GM12801 (cell line): ENCODE measurements around the gene PROCA1.

Source experiments
- CTCF ChIP-seq: IDR thresholded peaks from one replicate; pipeline ENCODE4 v1.5.1; 2011; ENCODE audit warnings: control low read depth; ENCODE audit not compliant: insufficient read length; ENCODE audit errors: extremely low read depth

PROCA1 gene

GRCh38 chr17:28669918-28670317, 41.8 kb downstream of the PROCA1 start:
- no peak for TF ChIP-seq CTCF

- no peak for TF ChIP-seq CTCF
These were observed 43.8 kb downstream of the PROCA1 start for GRCh38 chr17:28667870-28668269.

- TF ChIP-seq CTCF: no peak
These were observed 45.7 kb downstream of the PROCA1 start for GRCh38 chr17:28665994-28666393.

- TF ChIP-seq CTCF: no peak
These were observed 48.0 kb downstream of the PROCA1 start for GRCh38 chr17:28663723-28664122.

GRCh38 chr17:28662527-28662829, 49.2 kb downstream of the PROCA1 start:
- no peak for TF ChIP-seq CTCF

GRCh38 chr17:28661635-28662526, 49.8 kb downstream of the PROCA1 start, which contains the start of the genes SDF2 and SUPT6H:
Gene SDF2, minus strand, starts transcription at chr17:28661906. Its CDS starts 30 bp downstream, at chr17:28661876.
Gene SUPT6H, plus strand, starts transcription at chr17:28662205. Its CDS starts 11,197 bp downstream, at chr17:28673402.
- no peak for TF ChIP-seq CTCF

- no peak for TF ChIP-seq CTCF
These were observed 53.9 kb downstream of the PROCA1 start for GRCh38 chr17:28657756-28658155.
